Measurements from ENCODE around the gene KIAA1549.

KIAA1549 gene

DNA sequence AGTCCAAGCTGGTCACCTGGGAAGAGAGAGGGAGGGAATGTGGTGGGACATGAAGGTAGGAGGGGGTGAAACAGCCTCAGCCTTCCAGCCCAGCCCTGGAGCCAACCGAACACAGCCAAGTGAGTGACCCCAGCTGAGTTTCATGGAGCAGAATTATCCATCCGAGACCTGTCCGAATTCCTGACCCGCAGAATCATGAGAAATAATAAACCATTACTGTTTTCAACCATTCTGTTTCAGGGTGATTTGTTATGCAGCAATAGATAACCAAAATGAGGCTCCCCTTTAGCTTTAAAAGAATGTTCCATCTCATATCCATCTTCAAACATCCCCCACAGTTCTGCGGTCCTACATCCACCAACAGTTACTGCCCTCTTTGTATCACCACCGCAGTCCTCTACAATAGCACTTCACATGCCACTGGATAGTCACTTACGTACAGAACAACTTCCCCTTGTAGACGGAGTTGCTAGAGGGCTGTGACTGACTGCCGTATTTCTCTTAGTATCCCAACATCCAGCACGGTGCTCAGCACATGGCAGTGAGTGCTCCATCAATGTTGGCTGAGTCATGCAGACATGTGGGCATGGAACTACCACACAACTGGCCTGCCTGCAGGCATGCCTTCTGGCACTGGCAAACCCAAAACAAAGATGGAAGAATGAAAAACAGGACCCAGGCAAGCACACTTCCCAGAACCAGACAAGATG lies 18.5 kb downstream of the KIAA1549 start (continued):
- TF ChIP-seq ZNF146 (tag by site-specific recombination; IDR thresholded peaks at IDR 0.05) = no peak
- TF ChIP-seq ZSCAN30 (tag by site-specific recombination; IDR thresholded peaks at IDR 0.05) = no peak
- no peak for TF ChIP-seq OSR2 (tag by site-specific recombination; IDR thresholded peaks at IDR 0.05)
- TF ChIP-seq, protein P1, sequence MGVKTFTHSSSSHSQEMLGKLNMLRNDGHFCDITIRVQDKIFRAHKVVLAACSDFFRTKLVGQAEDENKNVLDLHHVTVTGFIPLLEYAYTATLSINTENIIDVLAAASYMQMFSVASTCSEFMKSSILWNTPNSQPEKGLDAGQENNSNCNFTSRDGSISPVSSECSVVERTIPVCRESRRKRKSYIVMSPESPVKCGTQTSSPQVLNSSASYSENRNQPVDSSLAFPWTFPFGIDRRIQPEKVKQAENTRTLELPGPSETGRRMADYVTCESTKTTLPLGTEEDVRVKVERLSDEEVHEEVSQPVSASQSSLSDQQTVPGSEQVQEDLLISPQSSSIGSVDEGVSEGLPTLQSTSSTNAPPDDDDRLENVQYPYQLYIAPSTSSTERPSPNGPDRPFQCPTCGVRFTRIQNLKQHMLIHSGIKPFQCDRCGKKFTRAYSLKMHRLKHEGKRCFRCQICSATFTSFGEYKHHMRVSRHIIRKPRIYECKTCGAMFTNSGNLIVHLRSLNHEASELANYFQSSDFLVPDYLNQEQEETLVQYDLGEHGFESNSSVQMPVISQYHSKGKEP (tag by site-specific recombination; IDR thresholded peaks at IDR 0.05) = no peak
- TF ChIP-seq ZBTB21 (tag by site-specific recombination; IDR thresholded peaks at IDR 0.05) = no peak
- no peak for TF ChIP-seq ZNF777 (tag by site-specific recombination; IDR thresholded peaks at IDR 0.05; ENCODE audit: borderline replicate concordance)
- no peak for TF ChIP-seq ZNF266 (tag by site-specific recombination; IDR thresholded peaks at IDR 0.05; ENCODE audit: low read depth)
- TF ChIP-seq, protein P2, sequence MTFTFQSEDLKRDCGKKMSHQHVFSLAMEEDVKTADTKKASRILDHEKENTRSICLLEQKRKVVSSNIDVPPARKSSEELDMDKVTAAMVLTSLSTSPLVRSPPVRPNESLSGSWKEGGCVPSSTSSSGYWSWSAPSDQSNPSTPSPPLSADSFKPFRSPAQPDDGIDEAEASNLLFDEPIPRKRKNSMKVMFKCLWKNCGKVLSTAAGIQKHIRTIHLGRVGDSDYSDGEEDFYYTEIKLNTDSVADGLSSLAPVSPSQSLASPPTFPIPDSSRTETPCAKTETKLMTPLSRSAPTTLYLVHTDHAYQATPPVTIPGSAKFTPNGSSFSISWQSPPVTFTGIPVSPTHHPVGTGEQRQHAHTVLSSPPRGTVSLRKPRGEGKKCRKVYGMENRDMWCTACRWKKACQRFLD (tag by site-specific recombination; IDR thresholded peaks at IDR 0.05) = no peak
- TF ChIP-seq SP7 (tag by site-specific recombination; IDR thresholded peaks at IDR 0.05) = no peak
- TF ChIP-seq WT1 (tag by site-specific recombination; IDR thresholded peaks at IDR 0.05) = no peak

DNA sequence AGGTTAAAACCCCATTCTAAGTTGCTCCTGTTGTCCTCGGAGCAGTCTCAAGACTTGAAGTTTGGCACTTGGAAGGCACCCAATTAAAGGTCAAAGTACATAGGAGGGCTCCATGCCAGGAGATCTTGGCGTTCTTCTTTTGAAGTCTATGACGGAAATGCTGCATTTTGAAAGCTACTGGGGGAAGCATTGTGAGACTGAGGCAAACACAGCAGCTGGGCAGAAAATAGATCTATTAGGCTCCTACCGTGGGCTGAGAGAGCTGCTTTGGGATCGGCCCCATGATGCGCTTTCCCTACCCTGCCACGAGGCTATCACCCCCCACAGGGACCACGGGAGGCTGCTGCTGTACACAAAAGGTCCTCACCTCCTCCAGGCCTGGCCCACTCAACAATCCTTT lies 20.0 kb downstream of the KIAA1549 start:
- POLR2A ChIA-PET = no interaction called here
- Histone ChIP-seq H3K9me3 (ENCODE audit: control insufficient read depth, insufficient read depth, low read depth, low read length) (no peaks in the 10 kb centered on the region), H3K4me1 (ENCODE audit: control insufficient read depth, insufficient read depth, low read length) (0 out of 2 replicates have a peak, but pooled peaks cover 4% of the 10 kb centered on the region), H3K27ac (ENCODE audit: extremely low read depth, low read depth, low read length) (no peak overlapping the region), H3K4me3 (ENCODE audit: low read depth, low read length) (no peak overlapping the region), H3K36me3 (ENCODE audit: control insufficient read depth in 2 of 2, insufficient read depth in 1 of 2, low read length in 2 of 2) (no peaks in the 10 kb centered on the region)
- TF ChIP-seq GLIS1 (tag by site-specific recombination; IDR thresholded peaks at IDR 0.05) (peak; percentile 77), ZNF16 (tag by site-specific recombination; IDR thresholded peaks at IDR 0.05; ENCODE audit: low read depth) (no peak)
- CTCF ChIA-PET = no interaction called here

DNA sequence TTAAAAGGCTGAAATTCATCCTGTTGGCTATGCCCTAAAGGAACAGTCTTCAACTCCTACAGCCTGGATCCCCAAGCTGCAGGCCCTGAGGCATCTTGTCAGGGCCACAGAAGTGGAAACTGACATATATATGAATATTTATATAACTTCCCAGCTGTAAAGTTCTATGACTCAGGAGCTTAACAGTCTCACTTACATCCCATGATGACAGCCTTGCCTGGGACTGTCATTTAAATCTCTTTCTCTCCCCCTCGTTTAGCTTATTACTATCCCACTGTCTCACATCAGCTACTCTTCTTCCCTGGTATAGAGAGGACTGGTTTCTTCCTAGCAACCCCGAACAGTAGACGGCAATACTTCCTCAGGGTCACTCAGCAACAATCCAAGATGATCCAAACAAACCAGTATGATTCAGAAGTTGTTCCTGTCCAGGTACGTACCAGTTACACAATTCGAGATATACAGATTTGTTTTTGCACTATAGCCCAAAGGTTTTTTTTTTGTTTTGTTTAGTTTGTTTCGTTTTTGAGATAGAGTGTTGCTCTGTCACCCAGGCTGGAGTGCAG lies 22.7 kb downstream of the KIAA1549 start:
- Histone ChIP-seq H3K4me1 (ENCODE audit: control insufficient read depth, insufficient read depth, low read length) (0 out of 2 replicates have a peak, but pooled peaks cover 4% of the 10 kb centered on the region), H3K9me3 (ENCODE audit: control insufficient read depth, insufficient read depth, low read depth, low read length) (no peaks in the 10 kb centered on the region), H3K27ac (ENCODE audit: extremely low read depth, low read depth, low read length) (no peak overlapping the region), H3K36me3 (ENCODE audit: control insufficient read depth in 2 of 2, insufficient read depth in 1 of 2, low read length in 2 of 2) (no peaks in the 10 kb centered on the region), H3K4me3 (ENCODE audit: low read depth, low read length) (no peak overlapping the region)
- TF ChIP-seq ZFP41 (tag by site-specific recombination; IDR thresholded peaks at IDR 0.05; ENCODE audit: borderline replicate concordance) = no peak
- no peak for TF ChIP-seq ZNF10 (tag by site-specific recombination; IDR thresholded peaks at IDR 0.05)
- TF ChIP-seq ZBTB1 (tag by site-specific recombination; IDR thresholded peaks at IDR 0.05) = no peak
- no peak for TF ChIP-seq ZNF521 (tag by site-specific recombination; IDR thresholded peaks at IDR 0.05)
- TF ChIP-seq ZNF121 (tag by site-specific recombination; IDR thresholded peaks at IDR 0.05) = no peak
- TF ChIP-seq ZNF433 (tag by site-specific recombination; IDR thresholded peaks at IDR 0.05; ENCODE audit: low read depth) = no peak
- TF ChIP-seq, protein P3, sequence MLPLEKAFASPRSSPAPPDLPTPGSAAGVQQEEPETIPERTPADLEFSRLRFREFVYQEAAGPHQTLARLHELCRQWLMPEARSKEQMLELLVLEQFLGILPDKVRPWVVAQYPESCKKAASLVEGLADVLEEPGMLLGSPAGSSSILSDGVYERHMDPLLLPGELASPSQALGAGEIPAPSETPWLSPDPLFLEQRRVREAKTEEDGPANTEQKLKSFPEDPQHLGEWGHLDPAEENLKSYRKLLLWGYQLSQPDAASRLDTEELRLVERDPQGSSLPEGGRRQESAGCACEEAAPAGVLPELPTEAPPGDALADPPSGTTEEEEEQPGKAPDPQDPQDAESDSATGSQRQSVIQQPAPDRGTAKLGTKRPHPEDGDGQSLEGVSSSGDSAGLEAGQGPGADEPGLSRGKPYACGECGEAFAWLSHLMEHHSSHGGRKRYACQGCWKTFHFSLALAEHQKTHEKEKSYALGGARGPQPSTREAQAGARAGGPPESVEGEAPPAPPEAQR (tag by site-specific recombination; IDR thresholded peaks at IDR 0.05) = no peak
- TF ChIP-seq, protein P2 (tag by site-specific recombination; IDR thresholded peaks at IDR 0.05) = no peak
- no peak for TF ChIP-seq ZNF830 (tag by site-specific recombination; IDR thresholded peaks at IDR 0.05; ENCODE audit: low read depth)
- no peak for TF ChIP-seq ZNF146 (tag by site-specific recombination; IDR thresholded peaks at IDR 0.05)
- TF ChIP-seq KLF16 (tag by site-specific recombination; IDR thresholded peaks at IDR 0.05) = no peak
- TF ChIP-seq, protein P4, sequence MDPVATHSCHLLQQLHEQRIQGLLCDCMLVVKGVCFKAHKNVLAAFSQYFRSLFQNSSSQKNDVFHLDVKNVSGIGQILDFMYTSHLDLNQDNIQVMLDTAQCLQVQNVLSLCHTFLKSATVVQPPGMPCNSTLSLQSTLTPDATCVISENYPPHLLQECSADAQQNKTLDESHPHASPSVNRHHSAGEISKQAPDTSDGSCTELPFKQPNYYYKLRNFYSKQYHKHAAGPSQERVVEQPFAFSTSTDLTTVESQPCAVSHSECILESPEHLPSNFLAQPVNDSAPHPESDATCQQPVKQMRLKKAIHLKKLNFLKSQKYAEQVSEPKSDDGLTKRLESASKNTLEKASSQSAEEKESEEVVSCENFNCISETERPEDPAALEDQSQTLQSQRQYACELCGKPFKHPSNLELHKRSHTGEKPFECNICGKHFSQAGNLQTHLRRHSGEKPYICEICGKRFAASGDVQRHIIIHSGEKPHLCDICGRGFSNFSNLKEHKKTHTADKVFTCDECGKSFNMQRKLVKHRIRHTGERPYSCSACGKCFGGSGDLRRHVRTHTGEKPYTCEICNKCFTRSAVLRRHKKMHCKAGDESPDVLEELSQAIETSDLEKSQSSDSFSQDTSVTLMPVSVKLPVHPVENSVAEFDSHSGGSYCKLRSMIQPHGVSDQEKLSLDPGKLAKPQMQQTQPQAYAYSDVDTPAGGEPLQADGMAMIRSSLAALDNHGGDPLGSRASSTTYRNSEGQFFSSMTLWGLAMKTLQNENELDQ (tag by site-specific recombination; IDR thresholded peaks at IDR 0.05; ENCODE audit: low read depth) = no peak
- no peak for TF ChIP-seq ZNF544 (tag by site-specific recombination; IDR thresholded peaks at IDR 0.05)
- TF ChIP-seq ZNF19 (tag by site-specific recombination; IDR thresholded peaks at IDR 0.05; ENCODE audit: low read depth) = no peak
- no peak for TF ChIP-seq SP7 (tag by site-specific recombination; IDR thresholded peaks at IDR 0.05)
- no peak for TF ChIP-seq ZNF501 (tag by site-specific recombination; IDR thresholded peaks at IDR 0.05)
- no peak for TF ChIP-seq OVOL3 (tag by site-specific recombination; IDR thresholded peaks at IDR 0.05)
- POLR2A ChIA-PET = no interaction called here
- CTCF ChIA-PET = interaction anchor here (1.1 kb wide), 1 partner anchor 15 kb away, joined by 4 read pairs; no protein-coding TSS in a partner anchor
